Measurements from ENCODE around the gene MYO18B. TPM values are rescaled to one million over a fixed set of nuclear protein-coding genes. Genes with fewer than 3 reads are reported as not detected.
A peak's percentile ranks its signal among the peaks of the same experiment; 100 is the strongest.

Gene MYO18B
- total and polyA plus RNA-seq, 2 experiments from 2014 or later: 35.6 to 178 TPM

DNA sequence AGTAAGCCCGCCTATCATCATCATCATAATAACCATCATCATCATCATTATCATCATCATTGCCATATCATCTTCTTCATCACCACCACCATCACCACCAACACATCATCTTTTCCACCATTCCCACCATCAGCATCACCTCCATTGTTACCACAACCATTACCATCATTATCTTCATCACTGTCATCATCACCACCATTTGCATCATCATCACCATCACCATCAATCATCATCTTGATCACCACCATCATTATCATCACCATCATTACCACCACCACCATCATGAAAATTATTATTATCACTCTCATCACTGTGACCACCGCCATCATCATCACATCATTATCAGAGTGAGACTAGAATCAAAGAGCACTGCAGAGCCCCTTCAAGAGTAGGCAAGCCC, 227.9 kb downstream of the MYO18B start:
- Histone ChIP-seq H3K4me1 (ENCODE audit: low read depth) (no peaks in the 10 kb centered on the region), H3K27ac (no peak overlapping the region), H3K4me3 (no peak overlapping the region), H3K27me3 (no peaks in the 10 kb centered on the region), H3K36me3 (peaks cover 22% of the 10 kb centered on the region), H3K9me3 (ENCODE audit: low read depth) (no peaks in the 10 kb centered on the region)
- no peak for DNase-seq (ENCODE audit: low read depth in 1 of 2, low spot score in 1 of 2)
- TF ChIP-seq, protein P1, sequence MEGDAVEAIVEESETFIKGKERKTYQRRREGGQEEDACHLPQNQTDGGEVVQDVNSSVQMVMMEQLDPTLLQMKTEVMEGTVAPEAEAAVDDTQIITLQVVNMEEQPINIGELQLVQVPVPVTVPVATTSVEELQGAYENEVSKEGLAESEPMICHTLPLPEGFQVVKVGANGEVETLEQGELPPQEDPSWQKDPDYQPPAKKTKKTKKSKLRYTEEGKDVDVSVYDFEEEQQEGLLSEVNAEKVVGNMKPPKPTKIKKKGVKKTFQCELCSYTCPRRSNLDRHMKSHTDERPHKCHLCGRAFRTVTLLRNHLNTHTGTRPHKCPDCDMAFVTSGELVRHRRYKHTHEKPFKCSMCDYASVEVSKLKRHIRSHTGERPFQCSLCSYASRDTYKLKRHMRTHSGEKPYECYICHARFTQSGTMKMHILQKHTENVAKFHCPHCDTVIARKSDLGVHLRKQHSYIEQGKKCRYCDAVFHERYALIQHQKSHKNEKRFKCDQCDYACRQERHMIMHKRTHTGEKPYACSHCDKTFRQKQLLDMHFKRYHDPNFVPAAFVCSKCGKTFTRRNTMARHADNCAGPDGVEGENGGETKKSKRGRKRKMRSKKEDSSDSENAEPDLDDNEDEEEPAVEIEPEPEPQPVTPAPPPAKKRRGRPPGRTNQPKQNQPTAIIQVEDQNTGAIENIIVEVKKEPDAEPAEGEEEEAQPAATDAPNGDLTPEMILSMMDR (IDR thresholded peaks at IDR 0.05; ENCODE audit: low read depth, low read length): no peak

DNA sequence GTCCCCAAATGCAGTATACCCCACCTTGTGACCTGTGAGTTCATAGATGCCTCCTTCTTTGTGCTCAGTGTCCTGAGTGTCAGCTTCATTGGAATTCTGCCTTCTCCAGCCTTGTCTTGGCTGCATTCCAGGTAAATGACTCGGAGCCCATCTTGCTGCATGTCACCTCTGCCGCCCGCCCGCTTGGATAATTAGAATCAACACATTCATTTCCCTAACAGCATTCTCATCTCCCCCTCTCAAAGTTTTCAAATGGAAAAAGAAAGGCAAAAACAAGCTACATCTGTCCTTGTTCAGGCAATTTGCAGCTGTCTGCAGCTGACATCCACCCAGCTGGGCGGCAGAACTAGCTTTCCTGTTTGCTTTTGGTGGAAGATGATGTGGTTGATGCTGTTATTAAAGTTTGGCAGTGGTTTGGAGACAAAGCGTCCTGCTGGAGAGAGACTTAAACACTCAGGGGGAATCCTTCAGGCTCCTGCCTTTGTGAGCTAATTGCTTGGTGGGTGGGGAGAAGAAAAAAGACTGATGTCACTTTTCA, 228.5 kb downstream of the MYO18B start:
- Histone ChIP-seq H3K4me3 (no peak overlapping the region), H3K4me1 (ENCODE audit: low read depth) (no peaks in the 10 kb centered on the region), H3K36me3 (peaks cover 25% of the 10 kb centered on the region), H3K27ac (no peak overlapping the region), H3K27me3 (no peaks in the 10 kb centered on the region), H3K9me3 (ENCODE audit: low read depth) (no peaks in the 10 kb centered on the region)
- DNase-seq (ENCODE audit: low read depth in 1 of 2, low spot score in 1 of 2): peak in 1 of 2 donors; percentile 17
- TF ChIP-seq, protein P1 (IDR thresholded peaks at IDR 0.05; ENCODE audit: low read depth, low read length): no peak

DNA sequence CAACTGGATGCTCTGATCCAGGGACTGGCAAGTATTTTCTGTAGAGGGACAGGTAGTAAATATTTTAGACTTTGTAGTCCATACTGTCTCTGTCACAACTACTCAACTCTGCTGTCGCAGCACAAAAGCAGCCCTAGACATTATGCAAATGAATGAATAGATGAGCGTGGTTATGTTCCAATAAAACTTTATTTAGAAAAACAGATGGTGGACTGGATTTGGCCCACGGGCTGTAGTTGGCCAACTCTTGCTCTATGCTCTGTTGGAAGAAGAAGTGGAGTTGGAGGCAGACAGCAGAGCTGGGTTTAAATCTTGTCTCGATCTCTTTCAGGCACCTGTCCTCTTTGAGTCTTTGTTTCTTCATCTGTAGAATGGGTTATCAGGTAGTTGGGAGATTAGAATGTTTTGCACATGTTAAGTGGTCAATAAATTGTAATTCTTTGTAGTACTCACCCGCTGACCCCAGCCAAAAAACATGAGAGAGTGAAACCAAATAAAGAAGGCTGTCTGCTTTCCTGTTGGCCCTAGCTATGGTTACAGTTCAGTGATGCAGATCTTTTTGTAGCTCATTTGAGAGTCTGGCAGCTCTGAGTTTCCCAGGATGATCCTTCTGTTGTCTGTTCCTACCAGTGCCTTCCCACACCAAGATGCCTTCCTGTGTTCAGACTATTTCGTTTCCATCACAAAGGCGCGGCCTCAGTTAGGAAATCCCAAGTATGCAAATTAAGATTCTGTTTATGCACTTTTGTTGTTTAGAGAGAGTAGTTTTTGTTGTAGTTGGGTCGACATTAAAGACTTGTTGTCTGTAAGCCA, 229.2 kb downstream of the MYO18B start:
- Histone ChIP-seq H3K9me3 (ENCODE audit: low read depth) (no peaks in the 10 kb centered on the region), H3K27me3 (no peaks in the 10 kb centered on the region), H3K4me3 (no peak overlapping the region), H3K36me3 (peaks cover 29% of the 10 kb centered on the region), H3K27ac (no peak overlapping the region), H3K4me1 (ENCODE audit: low read depth) (no peaks in the 10 kb centered on the region)
- no peak for DNase-seq (ENCODE audit: low read depth in 1 of 2, low spot score in 1 of 2)
- TF ChIP-seq, protein P1 (IDR thresholded peaks at IDR 0.05; ENCODE audit: low read depth, low read length): no peak

DNA sequence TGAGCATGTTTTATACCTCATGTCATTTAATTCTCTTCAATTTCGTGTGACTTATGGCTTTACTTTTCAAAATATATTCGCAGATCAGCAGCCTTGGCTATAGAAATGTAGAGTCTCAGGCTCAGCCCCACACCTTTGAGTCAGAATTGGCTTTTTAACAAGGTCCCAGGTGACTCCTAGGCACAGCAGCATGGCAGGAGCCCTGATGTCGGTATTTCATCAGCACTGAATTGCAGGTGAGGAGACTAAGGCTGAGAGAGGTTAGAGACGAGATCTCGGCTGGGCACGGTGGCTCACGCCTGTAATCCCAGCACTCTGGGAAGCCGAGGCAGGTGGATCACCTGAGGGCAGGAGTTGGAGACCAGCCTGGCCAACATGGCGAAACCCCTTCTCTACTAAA, 230.4 kb downstream of the MYO18B start:
- TF ChIP-seq, protein P1 (IDR thresholded peaks at IDR 0.05; ENCODE audit: low read depth, low read length): no peak
- DNase-seq (ENCODE audit: low read depth in 1 of 2, low spot score in 1 of 2): no peak

DNA sequence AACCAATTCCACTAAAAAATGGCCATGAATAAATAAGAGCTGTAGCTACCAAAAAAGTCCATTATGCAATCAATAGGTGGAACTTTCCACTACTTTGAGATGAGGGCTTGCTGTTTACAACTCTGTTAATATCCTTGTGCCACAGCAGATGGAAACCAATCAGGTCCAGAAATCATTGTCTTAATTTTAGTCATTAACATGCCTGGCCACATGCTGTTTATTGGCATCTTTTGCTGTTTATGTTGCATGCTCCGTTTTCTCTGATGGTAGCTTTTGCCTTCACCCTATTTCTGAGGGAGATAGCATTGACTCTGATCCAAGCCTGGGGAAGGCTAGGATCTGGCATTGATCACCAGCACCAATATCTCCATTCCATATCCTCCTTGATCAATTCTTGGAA, 234.4 kb downstream of the MYO18B start:
- no peaks in the 10 kb centered on the region for H3K27me3 ChIP-seq
- no peaks in the 10 kb centered on the region for H3K4me1 ChIP-seq (ENCODE audit: low read depth)
- H3K9me3 ChIP-seq (ENCODE audit: low read depth): no peaks in the 10 kb centered on the region
- H3K27ac ChIP-seq: no peak overlapping the region
- TF ChIP-seq, protein P1 (IDR thresholded peaks at IDR 0.05; ENCODE audit: low read depth, low read length): no peak
- H3K36me3 ChIP-seq: peaks cover 25% of the 10 kb centered on the region
- no peak overlapping the region for H3K4me3 ChIP-seq
- DNase-seq (ENCODE audit: low read depth in 1 of 2, low spot score in 1 of 2): no peak

More for the DNA sequence above, 230.4 kb downstream of the MYO18B start:
- peaks cover 29% of the 10 kb centered on the region for H3K36me3 ChIP-seq
- H3K4me1 ChIP-seq (ENCODE audit: low read depth): no peaks in the 10 kb centered on the region
- no peak overlapping the region for H3K27ac ChIP-seq
- H3K4me3 ChIP-seq: no peak overlapping the region
- no peaks in the 10 kb centered on the region for H3K9me3 ChIP-seq (ENCODE audit: low read depth)
- H3K27me3 ChIP-seq: no peaks in the 10 kb centered on the region

Measured in cardiac muscle cell (in vitro differentiated cells and primary cell).